Hepatocyte (in vitro differentiated cells): ENCODE measurements around the gene MBD5.

Experiments
- EZH2 ChIP-seq: fragments of 200-600 bp; sonication (generic); IDR thresholded peaks from 2 replicates; pipeline ENCODE4 v1.6.1; 2016; ENCODE audit warnings: antibody characterized with exemption, mild to moderate bottlenecking, borderline replicate concordance
- TF ChIP-seq, protein P1 (sequence below): fragments of 200-600 bp; sonication (generic); IDR thresholded peaks from 2 replicates; pipeline ENCODE4 v1.5.1; 2016; ENCODE audit warnings: antibody characterized with exemption, mild to moderate bottlenecking; ENCODE audit not compliant: poor library complexity

GRCh38 chr2:148071351-148071750, 50.5 kb downstream of the MBD5 start:
- TF ChIP-seq, protein P1, sequence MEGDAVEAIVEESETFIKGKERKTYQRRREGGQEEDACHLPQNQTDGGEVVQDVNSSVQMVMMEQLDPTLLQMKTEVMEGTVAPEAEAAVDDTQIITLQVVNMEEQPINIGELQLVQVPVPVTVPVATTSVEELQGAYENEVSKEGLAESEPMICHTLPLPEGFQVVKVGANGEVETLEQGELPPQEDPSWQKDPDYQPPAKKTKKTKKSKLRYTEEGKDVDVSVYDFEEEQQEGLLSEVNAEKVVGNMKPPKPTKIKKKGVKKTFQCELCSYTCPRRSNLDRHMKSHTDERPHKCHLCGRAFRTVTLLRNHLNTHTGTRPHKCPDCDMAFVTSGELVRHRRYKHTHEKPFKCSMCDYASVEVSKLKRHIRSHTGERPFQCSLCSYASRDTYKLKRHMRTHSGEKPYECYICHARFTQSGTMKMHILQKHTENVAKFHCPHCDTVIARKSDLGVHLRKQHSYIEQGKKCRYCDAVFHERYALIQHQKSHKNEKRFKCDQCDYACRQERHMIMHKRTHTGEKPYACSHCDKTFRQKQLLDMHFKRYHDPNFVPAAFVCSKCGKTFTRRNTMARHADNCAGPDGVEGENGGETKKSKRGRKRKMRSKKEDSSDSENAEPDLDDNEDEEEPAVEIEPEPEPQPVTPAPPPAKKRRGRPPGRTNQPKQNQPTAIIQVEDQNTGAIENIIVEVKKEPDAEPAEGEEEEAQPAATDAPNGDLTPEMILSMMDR: no peak
- TF ChIP-seq EZH2: no peak
